ENCODE results near the gene AK8.
A peak's percentile ranks its signal among the peaks of the same experiment; 100 is the strongest.

The AK8 gene

DNA sequence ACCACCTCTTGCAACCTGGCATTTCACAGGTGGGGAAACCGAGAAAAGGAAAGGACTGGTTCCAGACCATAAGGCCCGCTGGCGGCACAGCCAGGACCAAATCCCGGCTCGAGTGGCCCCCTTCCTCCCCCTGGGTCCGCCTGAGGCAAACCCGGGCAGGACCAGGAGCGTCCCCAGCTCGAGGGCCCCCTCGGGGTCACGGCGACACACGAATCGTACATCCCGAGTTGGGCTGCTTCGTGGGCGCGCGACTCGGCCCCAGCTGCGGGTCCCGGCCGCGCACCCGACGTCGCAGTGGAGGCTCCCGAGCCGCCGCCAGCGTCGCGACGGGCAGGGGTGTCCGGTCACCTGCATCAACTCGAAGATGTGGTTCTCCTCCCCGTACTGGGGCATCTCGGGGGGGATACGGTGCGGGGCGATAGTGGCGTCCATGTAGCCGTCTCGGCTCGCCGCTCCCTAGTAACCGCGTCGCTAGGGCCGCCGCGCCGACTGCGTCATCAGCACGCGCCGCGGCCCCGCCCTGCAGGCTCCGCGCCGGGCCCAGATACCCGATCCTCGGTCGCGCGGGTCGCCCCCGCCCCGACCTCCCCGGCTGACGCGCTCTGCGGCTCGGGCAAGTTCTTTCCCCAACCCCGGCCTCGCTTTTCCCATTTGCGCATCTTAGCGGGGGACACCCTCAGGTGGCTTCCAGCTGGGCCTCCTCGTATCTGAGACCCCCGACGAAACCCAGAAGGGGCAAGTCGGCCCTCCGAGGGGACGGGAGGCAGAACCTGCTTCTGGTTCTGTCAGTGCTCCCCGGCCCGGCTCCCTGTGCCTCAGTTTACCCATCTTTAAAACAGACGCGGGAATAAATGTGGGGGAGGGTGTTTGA lies at the start of gene AK8:
Gene AK8, minus strand, starts transcription at position 461 of the 871 bp plus-strand sequence. Its CDS starts 29 bp downstream, at position 432.
- peak; percentile 76 for DNase-seq (ENCODE audit: low spot score)

GRCh38 chr9:132927704-132928103 lies 49.6 kb upstream of the AK8 start:
- DNase-seq (ENCODE audit: low spot score): no peak

DNA sequence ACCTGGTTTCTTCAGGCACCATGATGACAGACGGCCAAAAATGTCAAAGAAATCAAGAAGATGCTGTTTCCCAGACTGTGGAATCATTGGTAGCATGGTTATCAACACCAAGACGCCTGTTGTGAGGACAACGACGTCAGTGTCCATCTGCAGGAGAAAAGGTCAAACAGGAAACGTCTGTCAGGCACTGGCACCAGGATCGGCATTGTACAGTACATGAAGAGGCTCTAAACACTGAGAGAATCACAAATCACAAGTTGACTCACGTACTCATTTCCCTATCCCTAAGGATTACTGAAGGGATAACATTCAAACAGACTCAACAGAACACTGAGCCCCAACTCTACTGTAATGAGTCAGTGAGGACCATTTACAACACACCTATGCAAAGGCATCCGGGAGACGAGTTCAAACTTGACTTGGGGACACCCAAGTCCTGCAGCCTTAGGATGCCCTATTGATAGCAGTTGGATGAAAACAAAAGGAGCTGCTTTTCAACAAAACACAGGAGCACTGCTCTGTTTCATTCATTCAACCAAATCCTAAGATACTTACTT lies 45.3 kb upstream of the AK8 start:
- DNase-seq (ENCODE audit: low spot score): no peak

DNA sequence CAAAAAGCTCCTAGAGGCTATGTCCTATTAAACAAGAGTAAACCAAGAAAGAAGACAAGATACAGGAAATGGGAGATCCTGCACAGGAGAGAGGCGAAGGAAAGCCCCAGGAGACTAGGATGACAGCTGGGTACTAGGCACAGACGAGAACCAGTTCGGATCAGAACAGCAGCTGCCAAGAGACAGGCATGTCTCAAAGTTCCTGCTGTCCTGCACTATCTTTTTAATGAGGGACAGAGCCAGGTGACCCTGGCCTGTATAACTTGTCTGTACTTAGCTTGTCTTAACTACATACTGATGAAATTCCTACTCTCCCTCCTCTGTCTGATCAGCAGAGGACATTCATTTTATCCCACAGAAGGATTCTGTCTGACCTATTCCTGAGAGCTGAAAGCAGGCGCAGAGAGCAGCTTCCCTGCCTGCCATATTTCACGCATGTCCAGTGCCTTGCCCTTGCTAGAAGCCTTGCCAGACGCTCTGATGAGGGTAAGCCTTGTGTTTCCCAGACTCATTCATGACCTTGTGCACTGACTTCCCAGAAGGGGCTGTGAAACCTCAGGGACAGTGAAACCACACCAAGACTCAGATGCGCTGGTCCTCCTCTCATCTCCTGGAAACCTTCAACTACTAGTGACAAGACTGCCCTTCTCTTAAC lies 41.7 kb upstream of the AK8 start:
- DNase-seq (ENCODE audit: low spot score): no peak

GRCh38 chr9:132914924-132915323 lies 36.8 kb upstream of the AK8 start:
- DNase-seq (ENCODE audit: low spot score): no peak

DNA sequence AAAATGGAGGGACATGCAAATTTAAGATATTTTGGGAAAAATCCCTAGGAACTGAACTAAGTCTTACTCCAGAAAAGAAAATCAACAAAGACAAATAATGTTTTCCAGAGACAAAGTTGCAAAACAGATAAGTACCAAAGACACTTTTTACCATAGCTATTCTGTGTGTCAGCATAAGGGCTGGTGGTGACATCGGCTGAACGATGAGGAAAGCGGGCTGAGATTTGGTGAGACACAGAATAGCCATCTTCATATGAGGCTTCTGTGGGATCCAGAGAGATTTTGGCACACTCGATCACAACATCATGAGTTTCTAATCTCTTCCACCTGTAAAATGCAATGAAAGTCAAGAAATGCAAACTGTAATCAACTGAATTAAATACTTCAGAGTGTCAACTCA lies 34.0 kb upstream of the AK8 start:
- DNase-seq (ENCODE audit: low spot score): no peak

DNA sequence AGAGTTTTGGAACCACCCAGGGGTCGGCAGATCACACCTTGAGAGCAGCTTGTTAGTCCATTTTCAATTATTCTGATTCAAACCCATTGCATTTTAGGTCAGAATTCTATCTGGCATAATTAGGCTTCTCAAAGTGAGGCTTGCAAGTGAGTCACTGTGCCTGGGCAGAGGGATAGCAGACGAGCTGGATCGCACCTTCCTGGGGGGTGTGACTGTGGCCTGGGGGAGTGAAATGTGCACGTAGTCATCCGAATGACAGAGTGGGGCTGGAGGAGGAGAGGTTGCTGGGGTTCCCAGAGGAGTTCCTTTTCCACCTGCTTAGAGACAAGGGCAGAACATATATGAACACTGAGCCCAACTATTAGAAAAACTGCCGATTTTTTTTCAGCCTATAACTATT lies 32.3 kb upstream of the AK8 start:
- no peak for DNase-seq (ENCODE audit: low spot score)

DNA sequence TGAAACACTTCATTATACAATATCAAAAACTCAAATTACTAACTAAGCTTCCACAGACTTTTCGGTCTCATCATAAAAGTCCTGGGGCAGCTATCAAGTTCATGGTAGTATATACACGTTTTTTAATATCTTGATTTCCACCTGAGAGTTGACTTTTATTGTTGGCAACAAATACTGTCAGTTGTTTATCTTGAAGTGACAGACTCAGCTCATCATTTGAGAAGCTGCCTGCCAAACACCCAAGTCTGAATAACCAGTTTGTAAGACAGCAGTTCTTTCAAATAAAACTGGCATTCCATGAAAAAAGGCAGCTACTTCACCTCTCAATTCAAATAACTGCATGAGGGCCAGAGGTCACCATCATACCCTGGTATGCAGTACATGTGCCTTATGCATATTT lies 31.2 kb upstream of the AK8 start:
- DNase-seq (ENCODE audit: low spot score): no peak

GRCh38 chr9:132908635-132909034 lies 30.6 kb upstream of the AK8 start:
- DNase-seq (ENCODE audit: low spot score): no peak

DNA sequence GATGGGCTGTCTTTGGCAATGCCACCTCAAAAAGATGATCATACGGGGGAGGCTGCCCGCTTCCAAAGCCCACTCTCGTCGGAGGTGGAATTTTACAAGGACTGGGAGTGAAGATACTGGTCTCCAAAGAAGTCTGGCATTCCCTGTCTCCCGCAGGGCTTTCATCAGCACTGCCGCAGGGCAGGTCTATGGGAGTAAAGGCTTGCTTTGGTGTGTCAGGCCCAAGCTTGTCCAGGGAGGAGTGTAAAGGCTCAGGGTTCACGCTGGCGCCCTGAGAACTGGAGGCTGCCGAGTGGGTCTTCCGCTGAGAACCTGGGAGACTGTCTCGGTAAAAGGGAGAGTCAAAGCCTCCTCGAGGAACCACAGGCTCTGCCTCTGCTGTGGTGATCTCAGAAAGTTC lies 27.6 kb upstream of the AK8 start:
- DNase-seq (ENCODE audit: low spot score): no peak

DNA sequence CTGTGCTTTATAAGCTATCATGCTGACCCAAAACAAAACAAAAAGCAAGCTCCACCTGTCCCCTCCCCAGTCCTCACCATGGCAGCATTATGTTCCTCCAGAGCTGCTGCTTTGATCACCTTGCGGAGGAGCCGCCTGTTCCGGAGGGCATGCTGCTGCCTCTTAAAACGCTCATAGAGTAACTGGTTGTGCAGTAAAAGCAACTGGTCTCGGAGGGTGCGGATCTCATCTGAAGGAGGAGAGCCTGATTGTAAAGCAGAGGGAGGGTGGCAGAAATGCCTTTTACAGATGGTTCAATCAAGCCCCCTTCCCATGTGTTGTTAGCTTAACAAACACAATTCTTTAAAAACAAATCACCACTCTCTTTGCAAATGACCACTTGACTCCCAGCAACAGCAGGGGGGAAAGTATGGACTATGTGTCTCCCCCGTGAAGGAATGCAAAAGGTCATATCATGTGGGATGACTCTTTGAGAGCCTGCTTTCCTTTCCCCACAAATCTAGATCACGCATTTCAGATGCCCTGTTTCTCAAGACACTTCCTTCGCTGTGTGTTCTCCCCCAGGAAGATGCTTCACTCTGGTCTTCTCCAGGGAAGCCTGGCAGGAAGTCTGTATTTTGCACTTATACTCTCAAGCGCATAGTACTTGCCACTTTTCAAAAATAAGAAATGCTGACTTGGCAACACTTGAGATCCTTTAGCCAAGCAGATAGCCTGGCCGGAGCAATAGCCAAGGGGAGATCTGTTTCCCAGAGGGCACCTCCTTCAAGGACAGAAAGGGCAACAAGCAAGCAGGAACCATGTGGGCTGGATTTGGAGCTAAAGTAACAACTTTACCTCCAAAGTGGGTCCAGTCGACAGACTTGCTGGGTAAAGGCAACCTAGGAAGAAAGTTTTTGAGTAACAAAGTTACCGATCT lies 25.7 kb upstream of the AK8 start:
- no peak for DNase-seq (ENCODE audit: low spot score)

DNA sequence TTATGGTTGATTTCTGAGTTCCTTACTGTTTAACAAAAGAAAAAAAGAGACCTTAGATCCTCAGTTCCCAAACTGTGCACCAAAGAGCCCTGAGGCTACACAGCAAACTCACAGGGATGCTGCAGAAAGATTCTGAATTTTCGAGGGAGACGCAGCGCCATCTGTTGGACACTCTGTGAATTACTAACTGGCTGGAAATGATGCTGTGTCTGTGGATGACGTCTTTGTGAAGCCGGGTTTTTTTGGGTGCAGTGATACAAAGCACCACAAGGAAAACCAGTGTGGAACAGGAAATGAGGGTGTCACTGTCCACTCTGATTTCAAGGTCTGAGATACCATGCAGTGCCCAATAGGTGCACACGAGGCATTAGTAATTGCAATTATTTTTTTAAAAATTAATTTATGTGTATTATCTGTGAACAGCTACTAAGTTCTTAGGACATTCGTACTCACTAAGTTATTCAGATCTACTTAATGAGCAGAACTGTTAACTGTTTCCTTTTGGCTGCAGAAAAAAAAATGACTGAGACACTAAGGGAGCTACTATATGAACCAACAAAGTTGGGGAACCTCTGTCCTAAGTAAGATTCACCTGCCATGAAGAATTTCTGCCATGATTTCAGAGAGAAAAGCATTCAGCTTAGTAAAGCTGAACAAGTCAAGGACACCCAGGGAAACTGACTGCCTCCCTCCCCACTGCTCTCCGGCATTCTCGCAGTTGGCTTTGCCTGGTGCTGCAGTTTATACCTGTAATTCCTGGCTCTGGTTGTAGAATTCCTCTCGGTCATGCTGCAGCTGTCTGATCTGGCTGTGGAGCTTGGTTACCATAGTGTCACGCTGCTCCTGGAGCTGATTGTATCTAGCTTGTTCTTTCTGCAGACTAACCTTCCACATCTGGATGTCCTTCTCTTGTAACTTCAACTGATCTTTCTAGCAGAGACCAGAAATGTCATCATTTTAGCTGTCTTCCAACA lies 24.1 kb upstream of the AK8 start:
- peak; percentile 57 for DNase-seq (ENCODE audit: low spot score)

DNA sequence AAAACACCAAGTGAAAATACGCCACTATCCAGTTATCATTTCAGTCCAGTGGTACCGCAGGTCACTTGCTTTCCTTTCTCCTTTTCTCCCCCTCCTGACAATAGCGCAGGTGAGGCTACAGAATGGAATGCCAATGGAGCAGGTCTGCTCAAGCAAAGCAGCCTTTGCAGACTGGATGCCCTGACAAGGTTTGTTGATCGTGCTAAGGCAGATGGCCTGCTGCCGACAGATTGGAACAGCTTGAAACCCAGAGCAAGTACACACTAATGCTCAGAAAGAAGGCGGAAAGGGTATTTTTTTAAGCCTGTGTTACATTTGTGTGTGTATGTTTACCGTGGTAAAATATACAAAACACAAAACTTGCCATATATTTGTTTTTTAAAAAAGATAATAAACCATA lies 20.0 kb upstream of the AK8 start:
- DNase-seq (ENCODE audit: low spot score): no peak

GRCh38 chr9:132896906-132897305 lies 18.8 kb upstream of the AK8 start:
- no peak for DNase-seq (ENCODE audit: low spot score)

- no peak for DNase-seq (ENCODE audit: low spot score)
Measured at GRCh38 chr9:132896264-132896663, 18.2 kb upstream of the AK8 start.

- DNase-seq (ENCODE audit: low spot score): no peak
Measured at GRCh38 chr9:132894862-132895835, 17.1 kb upstream of the AK8 start.

GRCh38 chr9:132894346-132894745 lies 16.3 kb upstream of the AK8 start:
- peak; percentile 25 for DNase-seq (ENCODE audit: low spot score)

DNA sequence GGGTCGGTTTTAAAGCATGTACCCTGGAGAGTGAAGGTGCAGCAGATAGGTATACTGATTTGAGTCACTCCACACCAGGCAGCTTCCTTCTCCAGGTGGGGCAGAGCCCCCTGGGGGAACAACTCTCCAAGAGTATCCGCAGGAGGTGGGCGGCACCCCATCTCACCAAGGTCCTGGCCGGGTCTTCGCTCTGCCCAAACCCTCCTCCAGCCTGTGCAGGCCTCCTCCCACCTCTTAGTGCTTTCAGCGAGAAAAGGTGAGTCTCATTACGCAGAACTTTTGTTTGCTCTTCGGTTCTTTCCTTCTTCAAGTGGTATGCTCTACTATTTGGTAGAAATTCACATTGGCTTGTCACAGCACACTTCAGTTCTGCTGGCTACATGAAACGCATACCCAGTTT lies 14.3 kb upstream of the AK8 start:
- no peak for DNase-seq (ENCODE audit: low spot score)

DNA sequence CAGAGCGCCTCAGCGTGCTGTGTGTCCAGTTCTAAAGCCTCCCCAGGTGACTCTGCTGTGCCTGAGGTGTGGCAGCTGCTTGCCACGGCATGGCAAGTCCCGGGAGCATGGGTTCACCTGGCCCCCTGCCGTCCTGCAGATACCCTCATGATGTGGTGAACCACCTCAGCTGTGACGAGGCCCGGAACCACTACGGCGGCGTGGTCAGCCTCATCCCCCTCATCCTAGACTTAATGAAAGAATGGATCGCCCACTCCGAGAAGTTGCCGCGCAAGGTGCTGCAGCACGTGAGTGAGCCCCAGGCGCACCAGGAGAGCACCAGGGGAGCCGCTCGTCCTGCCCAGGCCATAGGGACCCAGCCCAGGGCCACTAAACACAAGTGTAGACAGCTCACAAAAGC lies 10.1 kb upstream of the AK8 start:
- no peak for DNase-seq (ENCODE audit: low spot score)
